Kidney (tissue), 14 donors: ENCODE measurements around the gene RBBP6. TPM values are rescaled to one million over a fixed set of nuclear protein-coding genes. Genes with fewer than 3 reads are reported as not detected.

Experiments
- DNase-seq, 5 donors: peaks; one replicate each; pipeline ENCODE4 v3.0.0-alpha.2; 2013 to 2020
- FAIRE-seq: peaks from 2 replicates; lab custom pipeline; 2012; peaks lifted over from hg19 to GRCh38; lab: Jason Lieb, UNC
- H3K27ac ChIP-seq, 2 donors: one replicate each; pipeline ENCODE4 v1.7.0; 2013; ENCODE audit warnings: low read depth in 2 of 2, low read length in 2 of 2, inconsistent platforms in 1 of 2
- H3K27me3 ChIP-seq: one replicate; pipeline ENCODE4 v1.7.1; 2013; ENCODE audit warnings: low read length, inconsistent platforms; ENCODE audit not compliant: control insufficient read depth, insufficient read depth
- H3K36me3 ChIP-seq, 3 donors: one replicate each; pipeline versions ENCODE4 v1.7.0 to v1.7.1; 2013; ENCODE audit warnings: low read length in 3 of 3, control low read depth in 1 of 3, inconsistent platforms in 1 of 3; ENCODE audit not compliant: insufficient read depth in 3 of 3, control insufficient read depth in 2 of 3
- H3K4me1 ChIP-seq, 3 donors: one replicate each; pipeline versions ENCODE4 v1.7.0 to v1.7.1; 2013; ENCODE audit warnings: low read length in 3 of 3, inconsistent platforms in 1 of 3, low read depth in 1 of 3; ENCODE audit not compliant: control insufficient read depth in 2 of 3, insufficient read depth in 2 of 3
- H3K4me3 ChIP-seq, 3 donors: one replicate each; pipeline versions ENCODE4 v1.7.0 to v1.8.1; 2013; ENCODE audit warnings: low read length in 3 of 3, control low read depth in 1 of 3, inconsistent platforms in 1 of 3
- H3K9ac ChIP-seq, 3 donors: one replicate each; pipeline versions ENCODE4 v1.7.0 to v1.7.1; 2013; ENCODE audit warnings: low read length in 3 of 3, control low read depth in 1 of 3, inconsistent platforms in 1 of 3
- H3K9me3 ChIP-seq, 3 donors: one replicate each; pipeline versions ENCODE4 v1.7.0 to v1.7.1; 2013; ENCODE audit warnings: low read length in 3 of 3, control low read depth in 1 of 3, inconsistent platforms in 1 of 3; ENCODE audit not compliant: control insufficient read depth in 2 of 3, insufficient read depth in 1 of 3
- intact Hi-C: fragments of 100-400 bp; cut with DNase I; formaldehyde crosslinking; loops from one replicate; pipeline ENCODE4 v1.11.1; 2022
- polyA plus RNA-seq: library from polyadenylated mRNA; stranded (reverse); fragments of 350-450 nt; fragmentation: Illumina TruSeq; extraction: RNeasy Lipid Tissue Mini Kit (QIAGEN cat#74804); gene quantifications from one replicate; pipeline ENCODE4 v1.2.3, GENCODE V29; 2014; ENCODE audit warnings: low read depth, low replicate concordance; ENCODE audit not compliant: insufficient read depth
- total RNA-seq: library from RNA; stranded (reverse); fragmentation: NEBNext Ultra II Directional; extraction: Animal tissue kit (Norgen Biotek cat#: 25700); gene quantifications from one replicate; pipeline ENCODE4 v1.2.1, GENCODE V29; 2021
- TF ChIP-seq, protein P1 (sequence below): IDR thresholded peaks from 3 replicates; pipeline ENCODE4 v1.5.1; 2012; ENCODE audit warnings: mild to moderate bottlenecking, moderate library complexity, borderline replicate concordance; ENCODE audit not compliant: insufficient read depth; ENCODE audit errors: extremely low read depth
- donor health status: control.
- donor health status: control.
- donor health status: control.
- donor health status: control.
- donor health status: control.
- donor health status: DM: yes; HTN: yes; CAD: no.
- donor health status: Normal renal cell carcinoma (clear cell type).

Gene RBBP6
- total and polyA plus RNA-seq, 2 donors from 2014 or later, result 22.8 to 51.3 TPM

DNA sequence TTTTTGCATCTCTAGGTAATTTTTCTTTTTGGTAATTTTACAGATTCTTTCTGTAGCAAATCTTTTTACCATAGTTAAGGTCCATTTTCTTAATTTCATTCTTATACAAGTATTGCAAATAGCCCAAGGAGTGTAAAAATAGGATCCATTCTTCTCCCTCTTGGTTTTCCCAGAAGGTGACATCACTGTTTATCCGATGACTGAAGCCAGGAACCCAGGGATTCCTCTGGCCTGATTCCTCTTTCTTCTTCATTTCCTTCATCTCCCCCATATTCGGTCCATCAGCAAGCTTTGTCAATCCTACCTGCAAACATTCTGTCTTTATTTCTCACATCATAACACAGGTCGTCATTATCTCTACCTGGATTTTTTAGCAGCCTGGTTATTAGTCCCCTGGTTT is 5.3 kb downstream of the RBBP6 start:
- TF ChIP-seq, protein P1, sequence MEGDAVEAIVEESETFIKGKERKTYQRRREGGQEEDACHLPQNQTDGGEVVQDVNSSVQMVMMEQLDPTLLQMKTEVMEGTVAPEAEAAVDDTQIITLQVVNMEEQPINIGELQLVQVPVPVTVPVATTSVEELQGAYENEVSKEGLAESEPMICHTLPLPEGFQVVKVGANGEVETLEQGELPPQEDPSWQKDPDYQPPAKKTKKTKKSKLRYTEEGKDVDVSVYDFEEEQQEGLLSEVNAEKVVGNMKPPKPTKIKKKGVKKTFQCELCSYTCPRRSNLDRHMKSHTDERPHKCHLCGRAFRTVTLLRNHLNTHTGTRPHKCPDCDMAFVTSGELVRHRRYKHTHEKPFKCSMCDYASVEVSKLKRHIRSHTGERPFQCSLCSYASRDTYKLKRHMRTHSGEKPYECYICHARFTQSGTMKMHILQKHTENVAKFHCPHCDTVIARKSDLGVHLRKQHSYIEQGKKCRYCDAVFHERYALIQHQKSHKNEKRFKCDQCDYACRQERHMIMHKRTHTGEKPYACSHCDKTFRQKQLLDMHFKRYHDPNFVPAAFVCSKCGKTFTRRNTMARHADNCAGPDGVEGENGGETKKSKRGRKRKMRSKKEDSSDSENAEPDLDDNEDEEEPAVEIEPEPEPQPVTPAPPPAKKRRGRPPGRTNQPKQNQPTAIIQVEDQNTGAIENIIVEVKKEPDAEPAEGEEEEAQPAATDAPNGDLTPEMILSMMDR, result no peak
- Histone ChIP-seq H3K4me3 (no peak overlapping the region), H3K27me3 (no peaks in the 10 kb centered on the region), H3K4me1 (peaks cover 0 to 12% (median 4%) of the 10 kb centered on the region in 3 donors), H3K36me3 (peaks cover 5 to 19% (median 8%) of the 10 kb centered on the region in 3 donors), H3K9me3 (no peaks in the 10 kb centered on the region), H3K9ac (no peak overlapping the region), H3K27ac (no peak overlapping the region)
- intact Hi-C loops, result loop anchor here (10.0 kb wide), 1 partner anchor 270 kb away; no protein-coding TSS in a partner anchor
- no peak for DNase-seq
- FAIRE-seq, result no peak

DNA sequence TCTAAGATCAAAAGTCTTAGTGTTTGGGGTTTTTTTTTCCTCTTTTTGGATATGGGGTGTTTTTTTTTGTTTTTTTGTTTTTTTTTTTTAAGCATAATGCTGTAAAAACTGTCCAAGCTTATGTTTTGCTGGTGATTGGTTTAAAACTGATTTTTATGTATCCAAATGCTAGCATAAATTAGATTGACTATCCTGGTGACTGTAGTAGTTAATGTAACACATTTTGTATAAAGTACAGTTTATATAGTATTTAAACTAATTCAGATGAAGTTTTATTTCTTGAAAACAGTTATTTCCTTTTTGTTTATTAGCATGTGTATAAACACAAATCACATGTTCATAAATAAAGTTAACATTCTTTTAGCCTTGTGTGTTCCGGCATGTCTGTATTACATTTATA is 10.9 kb downstream of the RBBP6 start:
- no peak overlapping the region for H3K4me3 ChIP-seq
- peaks cover 0 to 2% (median 0%) of the 10 kb centered on the region in 3 donors for H3K4me1 ChIP-seq
- H3K9ac ChIP-seq, result no peak overlapping the region
- H3K27me3 ChIP-seq, result no peaks in the 10 kb centered on the region
- peaks cover 8 to 27% (median 12%) of the 10 kb centered on the region in 3 donors for H3K36me3 ChIP-seq
- FAIRE-seq (no peak), DNase-seq (no peak)
- intact Hi-C loops, result no loop called here
- H3K27ac ChIP-seq, result no peak overlapping the region
- H3K9me3 ChIP-seq, result no peaks in the 10 kb centered on the region
- TF ChIP-seq, protein P1, result no peak

DNA sequence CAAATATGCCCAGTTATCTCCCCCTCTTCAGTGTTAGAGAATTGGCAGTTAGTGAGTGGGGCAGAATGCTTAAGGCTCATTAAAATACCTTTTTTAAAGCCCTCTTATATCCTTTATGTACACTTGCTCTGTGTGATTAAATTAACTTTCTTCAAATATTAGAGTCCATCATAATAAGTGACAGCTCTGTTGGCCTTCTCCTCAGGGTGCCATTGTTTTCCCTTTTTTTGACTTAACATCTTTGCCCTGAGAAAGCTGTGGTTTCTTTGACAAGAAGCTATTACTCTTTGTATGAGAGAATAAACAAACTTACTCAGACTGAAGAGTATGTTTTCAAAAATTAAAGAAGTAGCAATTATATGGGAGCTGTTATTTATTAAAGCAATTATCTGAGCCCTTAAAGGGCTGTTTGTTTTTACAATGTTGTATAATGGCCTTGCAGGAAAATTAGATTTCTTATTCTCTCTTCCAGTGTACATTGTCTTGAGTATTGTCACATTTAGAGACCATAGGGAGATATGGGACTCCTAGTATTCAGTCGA is 13.4 kb downstream of the RBBP6 start:
- Histone ChIP-seq H3K36me3 (peaks cover 5 to 25% (median 22%) of the 10 kb centered on the region in 3 donors), H3K9me3 (no peaks in the 10 kb centered on the region), H3K9ac (no peak overlapping the region), H3K27me3 (no peaks in the 10 kb centered on the region), H3K4me1 (peaks cover 0 to 2% (median 0%) of the 10 kb centered on the region in 3 donors), H3K27ac (no peak overlapping the region), H3K4me3 (no peak overlapping the region)
- no peak for FAIRE-seq
- TF ChIP-seq, protein P1, result no peak
- intact Hi-C loops, result no loop called here
- DNase-seq, result no peak

DNA sequence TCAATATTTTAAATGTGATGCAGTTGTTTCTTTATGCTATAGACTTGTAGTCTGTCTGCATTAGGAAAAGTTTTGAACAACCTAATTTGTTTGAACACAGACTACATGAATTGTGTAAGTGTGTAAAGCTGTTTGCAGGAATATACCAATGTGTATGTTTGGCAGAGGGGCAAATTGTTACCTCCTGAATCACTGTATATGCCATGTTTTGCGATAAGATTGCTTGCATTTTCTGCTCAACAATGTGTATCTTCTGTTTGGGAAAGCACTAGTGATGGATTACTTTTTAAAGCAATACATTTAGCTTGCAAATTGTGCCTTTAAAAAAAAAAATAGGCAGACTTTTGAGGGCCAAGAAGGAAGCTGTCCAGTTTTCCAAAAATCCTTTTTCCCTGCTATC is 14.6 kb downstream of the RBBP6 start:
- Histone ChIP-seq H3K27me3 (no peaks in the 10 kb centered on the region), H3K27ac (no peak overlapping the region), H3K4me3 (no peak overlapping the region), H3K9me3 (no peaks in the 10 kb centered on the region), H3K9ac (no peak overlapping the region), H3K36me3 (peaks cover 4 to 28% (median 19%) of the 10 kb centered on the region in 3 donors), H3K4me1 (peaks cover 0 to 2% (median 0%) of the 10 kb centered on the region in 3 donors)
- FAIRE-seq, result no peak
- no peak for DNase-seq
- TF ChIP-seq, protein P1, result no peak
- intact Hi-C loops, result no loop called here
